HG03039 (cell line): Measurements from ENCODE around the gene ZSCAN18.

Experiments used
- ATAC-seq: cut with Tn5 transposase; IDR thresholded peaks from one replicate; pipeline ENCODE4 v1.9.1; 2021; ENCODE audit warnings: mild to moderate bottlenecking, moderate library complexity; ENCODE audit not compliant: unreplicated experiment

The ZSCAN18 gene

GRCh38 chr19:58044886-58045285 is 53.1 kb downstream of the ZSCAN18 start:
- no peak for ATAC-seq

DNA sequence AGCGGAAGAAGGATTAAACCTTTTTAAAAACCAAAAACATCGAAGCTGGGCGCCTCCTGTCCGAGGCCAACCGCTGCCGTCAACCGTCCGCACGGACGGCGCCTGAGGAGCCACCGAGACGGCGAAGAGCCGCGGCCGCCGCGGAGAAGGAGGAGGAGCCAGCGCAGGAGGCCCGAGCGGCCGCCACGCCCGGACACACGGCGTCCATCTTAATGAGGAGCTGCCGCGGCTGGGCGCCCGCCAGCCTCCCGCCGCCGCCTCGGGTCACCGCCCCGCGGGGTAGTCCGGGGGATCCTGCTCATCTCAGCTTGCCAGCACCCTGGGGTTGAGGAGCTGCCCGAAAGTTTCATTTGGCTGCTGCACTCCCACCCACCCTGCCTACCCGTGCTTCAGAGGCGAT is 53.6 kb downstream of the ZSCAN18 start:
- no peak for ATAC-seq

DNA sequence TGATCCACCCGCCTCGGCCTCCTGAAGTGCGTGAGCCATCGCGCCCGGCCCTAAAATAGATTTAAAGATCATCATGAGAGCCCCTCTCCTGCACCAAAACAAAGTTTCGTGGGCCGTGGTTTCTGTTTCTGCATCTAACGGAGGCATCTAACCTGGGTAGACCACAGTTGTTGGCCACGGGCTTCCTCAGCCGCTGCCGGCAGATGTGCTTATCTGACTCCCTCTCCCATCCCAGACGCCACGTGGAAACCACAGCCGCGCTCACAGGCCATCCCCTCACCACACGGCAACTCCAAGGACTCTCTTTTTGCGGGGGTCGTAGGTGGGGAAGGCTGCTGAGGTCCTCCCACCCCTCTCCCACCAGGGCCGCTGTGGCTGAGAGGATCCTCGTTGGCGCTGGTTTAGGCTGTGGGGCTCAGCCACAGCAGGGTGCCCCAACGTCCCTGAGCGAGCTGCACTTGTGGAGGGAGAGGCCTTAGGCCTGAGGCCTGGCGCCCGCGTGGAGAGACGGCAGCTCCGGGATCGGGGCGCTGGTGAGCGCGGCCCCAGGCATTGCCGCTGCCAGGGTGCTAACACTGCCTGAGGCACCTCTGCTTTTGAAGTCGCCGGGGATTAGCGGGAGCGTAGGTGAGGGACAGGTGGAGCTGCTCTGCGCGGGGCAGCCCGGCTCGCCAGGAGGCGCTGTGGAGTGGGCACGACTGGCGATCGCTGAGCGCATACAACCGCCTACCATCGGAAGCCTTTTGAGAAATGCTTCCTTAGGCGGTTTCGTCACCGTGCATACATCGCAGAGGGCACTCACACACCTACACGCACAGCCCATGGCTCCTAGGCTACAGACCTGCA is 55.3 kb downstream of the ZSCAN18 start:
- no peak for ATAC-seq

- no peak for ATAC-seq
Measured at GRCh38 chr19:58040751-58041525, 57.1 kb downstream of the ZSCAN18 start.

DNA sequence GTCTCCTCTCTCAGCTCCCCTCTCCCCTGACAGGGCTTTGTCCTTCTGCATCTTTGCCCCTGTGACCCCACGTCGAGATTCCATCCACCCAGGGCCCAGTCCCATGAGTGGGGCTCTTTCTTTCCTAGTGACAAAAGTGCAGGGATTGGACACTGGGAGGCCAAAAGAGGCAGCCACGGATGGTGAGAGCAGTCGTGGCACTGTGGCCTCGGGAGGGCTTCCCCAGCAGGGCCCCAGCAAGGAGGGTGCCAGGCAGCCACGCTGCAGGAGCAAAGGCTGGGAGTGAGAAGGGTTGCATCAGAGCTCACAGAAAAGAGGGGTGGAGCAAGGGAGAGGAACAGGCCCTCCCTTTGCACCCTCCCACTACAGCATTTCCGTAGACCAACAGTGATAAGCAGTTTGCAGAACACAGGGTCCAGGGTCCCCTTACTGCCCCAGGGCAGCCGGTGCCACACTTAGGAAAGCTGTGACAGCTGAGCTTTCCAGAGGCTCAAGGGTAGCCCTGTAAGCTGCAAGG is 59.3 kb downstream of the ZSCAN18 start:
- no peak for ATAC-seq

DNA sequence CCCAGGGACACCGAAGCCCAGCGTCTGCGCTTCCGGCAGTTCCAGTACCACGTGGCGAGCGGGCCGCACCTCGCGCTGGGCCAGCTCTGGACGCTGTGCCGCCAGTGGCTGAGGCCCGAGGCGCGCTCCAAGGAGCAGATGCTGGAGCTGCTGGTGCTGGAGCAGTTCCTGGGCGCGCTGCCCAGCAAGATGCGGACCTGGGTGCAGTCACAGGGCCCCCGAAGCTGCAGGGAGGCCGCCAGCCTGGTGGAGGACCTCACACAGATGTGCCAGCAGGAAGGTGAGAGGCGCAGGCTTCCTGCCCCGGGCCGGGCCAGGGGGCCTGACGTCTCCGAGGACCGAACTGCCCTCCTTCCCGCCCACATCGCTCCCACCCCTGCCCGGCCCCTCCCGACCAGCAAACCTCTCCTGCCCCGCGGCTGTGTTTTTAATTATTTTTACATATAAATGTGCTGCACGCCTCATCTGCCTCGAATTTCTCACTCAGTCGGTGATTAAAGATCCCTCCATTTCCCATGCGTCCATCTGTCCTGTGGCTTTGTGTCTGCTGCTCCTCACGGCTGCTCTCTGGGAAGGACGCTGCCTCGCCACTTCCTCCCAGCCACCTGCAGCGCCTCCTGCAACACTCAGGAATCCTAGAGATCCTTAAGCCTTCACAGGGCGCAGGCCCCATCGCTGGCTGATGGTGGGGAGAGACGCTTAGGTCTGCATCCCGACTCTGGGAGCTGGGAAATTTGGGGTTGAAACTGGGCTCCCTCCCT is 59.9 kb downstream of the ZSCAN18 start:
- ATAC-seq = no peak

GRCh38 chr19:58035863-58036262 is 62.2 kb downstream of the ZSCAN18 start:
- no peak for ATAC-seq

DNA sequence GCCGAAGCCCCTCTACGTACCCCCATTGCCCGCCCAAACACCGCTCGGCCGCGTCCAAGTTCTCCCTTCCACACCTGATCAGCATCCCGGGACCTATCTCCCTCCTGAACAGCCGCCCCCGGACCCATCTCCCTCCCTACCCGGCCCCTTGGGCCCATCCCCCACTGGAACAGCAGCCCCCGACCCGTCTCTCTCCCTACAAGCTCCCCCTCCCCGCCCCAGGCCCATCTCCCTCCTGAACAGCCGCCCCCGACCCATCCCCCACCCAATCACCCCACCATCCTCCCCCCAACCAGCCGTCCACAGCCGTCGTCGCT is 63.6 kb downstream of the ZSCAN18 start:
- no peak for ATAC-seq
